HL-60 (cell line): ENCODE data around the gene TSNAXIP1.

ENCODE experiments used
- DNase-seq, 2 experiments: peaks; one replicate each; pipeline ENCODE4 v3.0.0-alpha.2; 2010 to 2020; ENCODE audit warnings: low read depth in 1 of 2, low spot score in 1 of 2
- H3K27ac ChIP-seq: fragments of 250-450 bp; sonication (Bioruptor Pico); replicated peaks from 2 replicates; pipeline ENCODE4 v1.5.1; 2020; ENCODE audit warnings: mild to moderate bottlenecking, moderate library complexity
- H3K27me3 ChIP-seq: fragments of 250-450 bp; sonication (Bioruptor Pico); 2 replicates; pipeline ENCODE4 v1.5.1; 2021; ENCODE audit warnings: mild to moderate bottlenecking, moderate library complexity; ENCODE audit not compliant: insufficient read depth, poor library complexity, severe bottlenecking
- H3K4me3 ChIP-seq: replicated peaks from 2 replicates; pipeline ENCODE4 v1.5.1; 2011; ENCODE audit warnings: mild to moderate bottlenecking, control low read depth, low read length; ENCODE audit not compliant: insufficient read depth
- CTCF ChIP-seq: IDR thresholded peaks from one replicate; pipeline ENCODE4 v1.5.1; 2011; ENCODE audit warnings: low read length, control low read depth, inconsistent platforms; ENCODE audit not compliant: insufficient read depth
- GABPA ChIP-seq: IDR thresholded peaks from 2 replicates; pipeline ENCODE4 v1.6.1; 2012; ENCODE audit warnings: low read depth
- POLR2AphosphoS5 ChIP-seq: IDR thresholded peaks from 2 replicates; pipeline ENCODE4 v1.6.1; 2012; ENCODE audit warnings: low read depth
- SPI1 ChIP-seq: IDR thresholded peaks from 2 replicates; pipeline ENCODE4 v1.6.1; 2012; ENCODE audit warnings: low read depth, mild to moderate bottlenecking, borderline replicate concordance
- TF ChIP-seq, protein P1 (sequence below): IDR thresholded peaks from 2 replicates; pipeline ENCODE4 v1.6.1; 2012; ENCODE audit warnings: low read depth; ENCODE audit not compliant: insufficient replicate concordance

TSNAXIP1 gene

DNA sequence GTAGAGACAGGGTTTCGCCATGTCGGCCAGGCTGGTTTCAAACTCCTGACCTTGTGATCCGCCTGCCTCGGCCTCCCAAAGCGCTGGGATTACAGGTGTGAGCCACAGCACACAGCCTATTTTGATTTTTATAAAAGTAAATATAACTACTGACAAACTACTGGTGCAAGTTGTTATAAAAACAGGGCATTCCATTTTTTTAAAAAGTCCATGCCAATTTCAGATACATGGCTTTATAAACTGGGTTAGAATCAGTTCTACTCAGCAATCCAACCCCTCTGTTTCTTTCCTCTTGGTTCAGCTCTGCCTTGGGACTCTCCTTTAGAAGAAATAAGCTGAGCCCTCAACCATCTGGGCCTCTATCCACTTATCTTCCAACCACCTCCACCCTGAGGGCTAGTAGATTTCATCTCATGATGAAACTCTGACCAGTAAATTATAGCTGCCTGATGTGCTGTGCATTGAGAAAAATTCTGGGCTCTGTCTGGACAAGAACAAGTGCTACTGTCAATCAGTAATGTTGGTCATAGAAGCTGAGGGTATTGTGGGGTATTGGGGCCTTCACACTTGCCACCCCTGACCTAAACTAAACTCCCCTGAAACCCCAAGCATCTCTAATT, 10.5 kb upstream of the TSNAXIP1 start:
- no peak overlapping the region for H3K4me3 ChIP-seq
- H3K27me3 ChIP-seq, result no peaks in the 10 kb centered on the region
- H3K27ac ChIP-seq, result no peak overlapping the region
- no peak for TF ChIP-seq CTCF
- no peak for TF ChIP-seq GABPA
- TF ChIP-seq, protein P1, sequence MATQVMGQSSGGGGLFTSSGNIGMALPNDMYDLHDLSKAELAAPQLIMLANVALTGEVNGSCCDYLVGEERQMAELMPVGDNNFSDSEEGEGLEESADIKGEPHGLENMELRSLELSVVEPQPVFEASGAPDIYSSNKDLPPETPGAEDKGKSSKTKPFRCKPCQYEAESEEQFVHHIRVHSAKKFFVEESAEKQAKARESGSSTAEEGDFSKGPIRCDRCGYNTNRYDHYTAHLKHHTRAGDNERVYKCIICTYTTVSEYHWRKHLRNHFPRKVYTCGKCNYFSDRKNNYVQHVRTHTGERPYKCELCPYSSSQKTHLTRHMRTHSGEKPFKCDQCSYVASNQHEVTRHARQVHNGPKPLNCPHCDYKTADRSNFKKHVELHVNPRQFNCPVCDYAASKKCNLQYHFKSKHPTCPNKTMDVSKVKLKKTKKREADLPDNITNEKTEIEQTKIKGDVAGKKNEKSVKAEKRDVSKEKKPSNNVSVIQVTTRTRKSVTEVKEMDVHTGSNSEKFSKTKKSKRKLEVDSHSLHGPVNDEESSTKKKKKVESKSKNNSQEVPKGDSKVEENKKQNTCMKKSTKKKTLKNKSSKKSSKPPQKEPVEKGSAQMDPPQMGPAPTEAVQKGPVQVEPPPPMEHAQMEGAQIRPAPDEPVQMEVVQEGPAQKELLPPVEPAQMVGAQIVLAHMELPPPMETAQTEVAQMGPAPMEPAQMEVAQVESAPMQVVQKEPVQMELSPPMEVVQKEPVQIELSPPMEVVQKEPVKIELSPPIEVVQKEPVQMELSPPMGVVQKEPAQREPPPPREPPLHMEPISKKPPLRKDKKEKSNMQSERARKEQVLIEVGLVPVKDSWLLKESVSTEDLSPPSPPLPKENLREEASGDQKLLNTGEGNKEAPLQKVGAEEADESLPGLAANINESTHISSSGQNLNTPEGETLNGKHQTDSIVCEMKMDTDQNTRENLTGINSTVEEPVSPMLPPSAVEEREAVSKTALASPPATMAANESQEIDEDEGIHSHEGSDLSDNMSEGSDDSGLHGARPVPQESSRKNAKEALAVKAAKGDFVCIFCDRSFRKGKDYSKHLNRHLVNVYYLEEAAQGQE, result no peak
- TF ChIP-seq SPI1, result no peak
- TF ChIP-seq POLR2AphosphoS5, result no peak
- DNase-seq, result no peak

DNA sequence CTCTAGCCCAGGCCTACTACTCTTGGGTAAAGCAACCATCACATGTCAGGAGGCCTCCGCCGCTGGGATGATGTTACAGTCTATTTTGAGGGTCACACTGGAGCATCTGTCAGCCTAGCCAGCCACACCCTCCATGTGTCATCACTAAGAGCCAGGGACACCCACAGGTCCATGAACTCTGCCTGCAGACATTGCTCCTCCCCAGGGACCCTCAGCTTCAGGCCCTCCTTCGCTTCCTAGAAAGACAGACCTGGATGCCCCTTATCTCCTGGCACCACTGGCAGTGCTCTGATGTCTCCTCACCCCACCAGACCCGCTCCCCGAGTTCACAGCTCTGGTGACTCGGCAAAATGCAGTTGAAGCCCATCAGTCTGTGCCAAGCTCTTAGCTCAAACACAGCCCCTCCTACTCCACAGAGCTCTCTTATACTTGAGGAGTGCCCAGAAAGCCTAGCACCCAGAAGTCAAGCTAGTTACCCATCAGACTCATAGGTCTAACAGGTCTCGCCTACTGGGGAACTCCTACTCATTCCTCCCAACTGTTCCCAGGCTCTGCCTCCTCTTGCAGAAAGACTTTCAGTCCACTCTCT, 6.3 kb upstream of the TSNAXIP1 start:
- no peak for TF ChIP-seq POLR2AphosphoS5
- no peak for DNase-seq
- Histone ChIP-seq H3K27me3 (no peaks in the 10 kb centered on the region), H3K27ac (no peak overlapping the region), H3K4me3 (no peak overlapping the region)

DNA sequence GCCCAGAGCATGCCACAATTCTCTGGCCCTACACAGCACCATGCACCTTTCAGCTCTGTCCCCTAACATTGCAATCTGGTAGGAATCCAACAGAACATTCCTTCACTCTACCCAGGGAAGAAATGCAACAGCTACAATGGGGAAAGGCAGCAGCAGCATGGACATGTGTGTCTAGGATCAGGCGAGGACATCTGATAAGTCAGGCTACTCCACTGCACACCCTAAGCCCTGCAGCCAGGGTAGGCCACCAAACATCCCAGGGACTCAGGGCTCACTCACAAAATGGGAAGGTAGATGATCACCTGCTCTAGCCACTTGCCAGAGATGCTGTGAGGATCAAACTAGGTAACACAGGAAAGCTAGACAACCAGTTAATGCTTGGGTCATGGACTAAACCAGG, 5.4 kb upstream of the TSNAXIP1 start:
- H3K4me3 ChIP-seq, result no peak overlapping the region
- H3K27me3 ChIP-seq, result no peaks in the 10 kb centered on the region
- TF ChIP-seq CTCF, result no peak
- no peak for TF ChIP-seq POLR2AphosphoS5
- TF ChIP-seq SPI1, result no peak
- no peak for TF ChIP-seq GABPA
- TF ChIP-seq, protein P1, result no peak
- H3K27ac ChIP-seq, result no peak overlapping the region
- no peak for DNase-seq

DNA sequence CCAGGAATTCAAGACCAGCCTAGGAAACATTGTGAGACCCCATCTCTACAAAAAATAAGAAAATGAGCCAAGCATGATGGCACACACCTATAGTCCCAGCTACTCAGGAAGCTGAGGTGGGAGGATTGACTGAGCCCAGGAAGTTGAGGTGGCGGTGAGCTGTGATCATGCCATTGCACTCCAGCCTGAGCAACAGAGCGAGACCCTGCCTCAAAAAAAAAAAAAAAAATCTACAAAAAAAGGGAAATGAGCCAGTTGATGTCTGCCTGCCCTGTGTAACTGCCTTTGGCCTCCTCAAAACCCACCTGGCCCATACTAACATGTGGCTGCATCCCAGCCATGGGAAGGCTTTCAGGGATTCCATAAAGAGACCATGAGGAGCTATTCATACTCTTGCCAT, 4.8 kb upstream of the TSNAXIP1 start:
- Histone ChIP-seq H3K27ac (no peak overlapping the region), H3K27me3 (no peaks in the 10 kb centered on the region), H3K4me3 (no peak overlapping the region)
- no peak for DNase-seq
- no peak for TF ChIP-seq SPI1
- TF ChIP-seq CTCF, result no peak
